CD14-positive monocyte (primary cell): Measurements from ENCODE around the gene UBE2U. TPM values are rescaled to one million over a fixed set of nuclear protein-coding genes. Genes with fewer than 3 reads are reported as not detected.

Source experiments
- DNase-seq, 3 donors: peaks; one replicate each; pipeline ENCODE4 v3.0.0-alpha.2; 2011 to 2022
- H2AFZ ChIP-seq: 2 replicates; pipeline ENCODE4 v1.6.0; 2012; ENCODE audit warnings: mild to moderate bottlenecking, low read depth, low read length, inconsistent platforms; ENCODE audit not compliant: insufficient read depth, poor library complexity, severe bottlenecking
- H3K27ac ChIP-seq, 2 donors: 1 replicate in 1 of 2; 2 replicates in 1 of 2; pipeline ENCODE4 v1.5.1; 2012 to 2013; ENCODE audit warnings: low read length in 2 of 2, control low read depth in 1 of 2, inconsistent platforms in 1 of 2, low read depth in 1 of 2, mild to moderate bottlenecking in 1 of 2
- H3K27me3 ChIP-seq, 2 donors: one replicate each; pipeline versions ENCODE4 v1.6.0 to v1.6.1; 2011 to 2013; ENCODE audit warnings: low read length in 2 of 2; ENCODE audit not compliant: control insufficient read depth in 2 of 2, insufficient read depth in 2 of 2
- H3K36me3 ChIP-seq, 2 donors: replicated peaks in 1 of 2; 1 replicate in 1 of 2; 2 replicates in 1 of 2; pipeline versions ENCODE4 v1.5.1 to v1.6.1; 2012 to 2013; ENCODE audit warnings: low read length in 2 of 2, control low read depth in 1 of 2, inconsistent platforms in 1 of 2, mild to moderate bottlenecking in 1 of 2; ENCODE audit not compliant: insufficient read depth in 2 of 2, control insufficient read depth in 1 of 2
- H3K4me1 ChIP-seq, 2 donors: 1 replicate in 1 of 2; 2 replicates in 1 of 2; pipeline versions ENCODE4 v1.5.1 to v1.6.1; 2012 to 2013; ENCODE audit warnings: low read length in 2 of 2, control low read depth in 1 of 2, inconsistent platforms in 1 of 2, mild to moderate bottlenecking in 1 of 2, moderate library complexity in 1 of 2; ENCODE audit not compliant: insufficient read depth in 2 of 2, control insufficient read depth in 1 of 2
- H3K4me2 ChIP-seq: replicated peaks from 2 replicates; pipeline ENCODE3; 2012; ENCODE audit warnings: low read length, moderate library complexity, mild to moderate bottlenecking; ENCODE audit not compliant: poor library complexity, severe bottlenecking; ENCODE audit errors: extremely low read depth
- H3K4me3 ChIP-seq, 3 experiments: fragments of 200-600 bp in 1 of 3; sonication (generic) in 1 of 3; replicated peaks in 1 of 3; 1 replicate in 2 of 3; 2 replicates in 1 of 3; pipeline ENCODE4 v1.5.1; 2011 to 2013; ENCODE audit warnings: low read length in 3 of 3, mild to moderate bottlenecking in 3 of 3, control low read depth in 2 of 3, low read depth in 2 of 3, inconsistent platforms in 1 of 3, moderate library complexity in 1 of 3
- H3K79me2 ChIP-seq: 2 replicates; pipeline ENCODE4 v1.6.0; 2012; ENCODE audit warnings: mild to moderate bottlenecking, control low read depth, inconsistent platforms, low read length, moderate library complexity; ENCODE audit not compliant: insufficient read depth
- H3K9ac ChIP-seq: 2 replicates; pipeline ENCODE4 v1.6.0; 2017; ENCODE audit warnings: low read length, mild to moderate bottlenecking; ENCODE audit not compliant: insufficient read depth, poor library complexity, severe bottlenecking
- H3K9me3 ChIP-seq, 2 donors: replicated peaks in 1 of 2; 1 replicate in 1 of 2; 2 replicates in 1 of 2; pipeline versions ENCODE4 v1.5.1 to v1.6.1; 2012 to 2013; ENCODE audit warnings: low read length in 2 of 2, control low read depth in 1 of 2; ENCODE audit not compliant: control insufficient read depth in 1 of 2, insufficient read depth in 1 of 2
- H4K20me1 ChIP-seq: 2 replicates; pipeline ENCODE4 v1.6.0; 2012; ENCODE audit warnings: mild to moderate bottlenecking, low read length, control low read depth, moderate library complexity; ENCODE audit not compliant: insufficient read depth
- H3K27ac Mint-ChIP-seq, 7 donors: one replicate each; pipeline ENCODE4 v1.8.0; 2020; ENCODE audit warnings: mild to moderate bottlenecking in 7 of 7, mixed read lengths in 7 of 7, moderate library complexity in 6 of 7, inconsistent platforms in 2 of 7
- H3K27me3 Mint-ChIP-seq, 3 donors: one replicate each; pipeline ENCODE4 v1.8.0; 2021 to 2022; ENCODE audit warnings: low read depth in 3 of 3, mild to moderate bottlenecking in 3 of 3, mixed read lengths in 3 of 3, moderate library complexity in 3 of 3, inconsistent platforms in 1 of 3
- H3K36me3 Mint-ChIP-seq, 2 donors: one replicate each; pipeline ENCODE4 v1.8.0; 2020; ENCODE audit warnings: mixed read lengths in 2 of 2, inconsistent platforms in 1 of 2, mild to moderate bottlenecking in 1 of 2
- H3K4me1 Mint-ChIP-seq: one replicate; pipeline ENCODE4 v1.8.0; 2020; ENCODE audit warnings: mild to moderate bottlenecking, mixed read lengths
- H3K4me3 Mint-ChIP-seq, 2 donors: one replicate each; pipeline ENCODE4 v1.8.0; 2020; ENCODE audit warnings: mild to moderate bottlenecking in 2 of 2, mixed read lengths in 2 of 2, moderate library complexity in 1 of 2
- H3K9me3 Mint-ChIP-seq, 7 donors: one replicate each; pipeline ENCODE4 v1.8.0; 2020 to 2022; ENCODE audit warnings: mixed read lengths in 7 of 7, mild to moderate bottlenecking in 6 of 7, moderate library complexity in 6 of 7, inconsistent platforms in 2 of 7
- WGBS: methylation state at CpG from one replicate; pipeline ENCODE4 v1.1.5; 2013; ENCODE audit warnings: missing lambda C conversion rate; ENCODE audit not compliant: insufficient coverage; 5-methylcytosine and 5-hydroxymethylcytosine counted together
- intact Hi-C, 2 donors: fragments of 100-400 bp; cut with micrococcal nuclease; formaldehyde crosslinking; loops; one replicate each; pipeline versions ENCODE4 v1.15.0 to v1.15.1; 2023
- polyA plus RNA-seq, 3 donors: library from polyadenylated mRNA; depleted of rRNA in 1 of 3; unstranded in 2 of 3; stranded (reverse) in 1 of 3; fragments of 300-500 nt in 2 of 3; fragments of >200 nt in 1 of 3; fragmentation: Illumina TruSeq in 2 of 3; gene quantifications; 1 replicate in 2 of 3; 2 replicates in 1 of 3; pipeline ENCODE4 v1.2.3, GENCODE V29; 2012 to 2021
- TF ChIP-seq, protein P1 (sequence below): fragments of 200-600 bp; IDR thresholded peaks from one replicate; pipeline ENCODE4 v1.8.0; 2022; ENCODE audit warnings: antibody characterized with exemption, mild to moderate bottlenecking

Gene UBE2U
- polyA plus RNA-seq, 3 donors: not detected

DNA sequence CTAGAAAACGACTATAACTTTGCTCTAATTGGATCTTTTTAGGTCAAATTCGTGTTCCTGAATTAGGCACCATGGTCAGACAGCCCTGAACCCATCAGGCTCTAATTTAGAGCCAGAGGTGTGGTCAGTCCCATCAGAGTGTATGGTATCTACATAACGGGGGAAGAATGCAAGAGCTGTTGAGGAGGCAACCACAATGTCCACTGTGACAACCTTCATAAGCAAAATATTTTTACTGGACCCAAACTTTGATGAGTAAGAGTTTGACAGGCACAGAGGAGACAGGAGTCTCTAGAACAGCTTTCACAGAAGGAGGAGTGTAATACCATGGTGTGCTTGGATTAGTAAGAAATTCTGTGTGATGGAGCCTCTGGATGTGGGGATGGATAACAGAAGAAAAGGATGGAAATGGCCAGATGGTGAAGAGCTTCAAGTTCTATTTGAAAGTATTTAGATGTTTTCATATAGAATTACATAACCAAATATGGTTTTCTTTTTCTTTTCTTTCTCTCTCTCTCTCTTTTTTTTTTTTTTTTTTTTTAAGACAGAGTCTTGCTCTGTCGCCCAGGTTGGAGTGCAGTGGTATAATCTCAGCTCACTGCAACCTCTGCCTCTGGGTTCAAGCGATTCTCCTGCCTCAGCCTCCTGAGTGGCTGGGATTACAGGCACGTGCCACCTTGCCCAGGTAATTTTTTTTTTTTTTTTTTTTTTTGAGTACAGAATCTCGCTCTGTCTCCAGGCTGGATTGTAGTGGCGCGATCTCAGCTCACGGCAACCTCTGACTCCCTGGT, 24.9 kb downstream of the UBE2U start:
- WGBS: 84% methylated on average over 4 of the region's 10 CpGs

DNA sequence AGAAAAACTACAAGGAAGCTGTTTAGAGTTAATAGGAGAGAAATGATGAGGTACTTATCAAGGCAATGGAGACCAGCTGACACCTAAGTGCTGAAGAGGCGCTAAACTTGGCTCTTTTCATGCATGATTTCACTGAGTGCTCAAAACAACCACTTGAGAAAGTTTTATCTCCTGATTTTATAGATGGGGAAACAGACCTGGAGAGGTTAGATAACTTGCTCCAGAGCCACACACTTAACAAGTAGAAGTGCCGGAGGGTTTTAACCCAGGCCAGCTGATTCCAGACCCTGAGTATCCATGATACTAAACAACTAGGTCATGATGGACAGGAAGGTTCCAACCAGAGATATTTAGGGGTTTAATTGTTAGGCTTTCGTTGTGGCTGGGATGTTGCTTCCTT, 25.9 kb downstream of the UBE2U start:
- Mint-ChIP-seq H3K36me3 (no peaks in the 10 kb centered on the region), H3K9me3 (peaks cover 0 to 7% (median 0%) of the 10 kb centered on the region in 7 donors), H3K4me1 (peaks cover 3% of the 10 kb centered on the region), H3K4me3 (no peak overlapping the region), H3K27me3 (peaks cover 0 to 2% (median 1%) of the 10 kb centered on the region in 3 donors), H3K27ac (no peak overlapping the region)
- no peaks in the 10 kb centered on the region for H3K4me1 ChIP-seq
- no peaks in the 10 kb centered on the region for H3K9me3 ChIP-seq
- no peak overlapping the region for H3K27ac ChIP-seq
- no peak overlapping the region for H3K9ac ChIP-seq
- no peaks in the 10 kb centered on the region for H3K36me3 ChIP-seq
- H3K4me3 ChIP-seq: no peak overlapping the region
- no peak for DNase-seq
- no peak overlapping the region for H3K4me2 ChIP-seq
- intact Hi-C loops: no loop called here
- no peak overlapping the region for H2AFZ ChIP-seq
- TF ChIP-seq, protein P1, sequence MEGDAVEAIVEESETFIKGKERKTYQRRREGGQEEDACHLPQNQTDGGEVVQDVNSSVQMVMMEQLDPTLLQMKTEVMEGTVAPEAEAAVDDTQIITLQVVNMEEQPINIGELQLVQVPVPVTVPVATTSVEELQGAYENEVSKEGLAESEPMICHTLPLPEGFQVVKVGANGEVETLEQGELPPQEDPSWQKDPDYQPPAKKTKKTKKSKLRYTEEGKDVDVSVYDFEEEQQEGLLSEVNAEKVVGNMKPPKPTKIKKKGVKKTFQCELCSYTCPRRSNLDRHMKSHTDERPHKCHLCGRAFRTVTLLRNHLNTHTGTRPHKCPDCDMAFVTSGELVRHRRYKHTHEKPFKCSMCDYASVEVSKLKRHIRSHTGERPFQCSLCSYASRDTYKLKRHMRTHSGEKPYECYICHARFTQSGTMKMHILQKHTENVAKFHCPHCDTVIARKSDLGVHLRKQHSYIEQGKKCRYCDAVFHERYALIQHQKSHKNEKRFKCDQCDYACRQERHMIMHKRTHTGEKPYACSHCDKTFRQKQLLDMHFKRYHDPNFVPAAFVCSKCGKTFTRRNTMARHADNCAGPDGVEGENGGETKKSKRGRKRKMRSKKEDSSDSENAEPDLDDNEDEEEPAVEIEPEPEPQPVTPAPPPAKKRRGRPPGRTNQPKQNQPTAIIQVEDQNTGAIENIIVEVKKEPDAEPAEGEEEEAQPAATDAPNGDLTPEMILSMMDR: no peak
- no peaks in the 10 kb centered on the region for H3K79me2 ChIP-seq
- no peaks in the 10 kb centered on the region for H3K27me3 ChIP-seq
- no CpG with 5 or more reads among the region's 3 CpGs for WGBS
- H4K20me1 ChIP-seq: no peaks in the 10 kb centered on the region

More for the DNA sequence above, 24.9 kb downstream of the UBE2U start:
- H3K27ac Mint-ChIP-seq: no peak overlapping the region
- no peak for DNase-seq
- Histone ChIP-seq H3K27ac (no peak overlapping the region), H3K79me2 (no peaks in the 10 kb centered on the region), H3K4me3 (no peak overlapping the region), H3K36me3 (no peaks in the 10 kb centered on the region), H4K20me1 (no peaks in the 10 kb centered on the region), H3K9ac (no peak overlapping the region), H3K4me2 (no peak overlapping the region), H3K9me3 (no peaks in the 10 kb centered on the region), H3K27me3 (no peaks in the 10 kb centered on the region), H3K4me1 (no peaks in the 10 kb centered on the region), H2AFZ (no peak overlapping the region)
- H3K27me3 Mint-ChIP-seq: peaks cover 0 to 2% (median 1%) of the 10 kb centered on the region in 3 donors
- H3K36me3 Mint-ChIP-seq: no peaks in the 10 kb centered on the region
- H3K4me1 Mint-ChIP-seq: peaks cover 3% of the 10 kb centered on the region
- no peak overlapping the region for H3K4me3 Mint-ChIP-seq
- intact Hi-C loops: no loop called here
- TF ChIP-seq, protein P1: no peak
- peaks cover 0 to 7% (median 0%) of the 10 kb centered on the region in 7 donors for H3K9me3 Mint-ChIP-seq
